ENCODE measurements around the gene COLEC11.

DNA sequence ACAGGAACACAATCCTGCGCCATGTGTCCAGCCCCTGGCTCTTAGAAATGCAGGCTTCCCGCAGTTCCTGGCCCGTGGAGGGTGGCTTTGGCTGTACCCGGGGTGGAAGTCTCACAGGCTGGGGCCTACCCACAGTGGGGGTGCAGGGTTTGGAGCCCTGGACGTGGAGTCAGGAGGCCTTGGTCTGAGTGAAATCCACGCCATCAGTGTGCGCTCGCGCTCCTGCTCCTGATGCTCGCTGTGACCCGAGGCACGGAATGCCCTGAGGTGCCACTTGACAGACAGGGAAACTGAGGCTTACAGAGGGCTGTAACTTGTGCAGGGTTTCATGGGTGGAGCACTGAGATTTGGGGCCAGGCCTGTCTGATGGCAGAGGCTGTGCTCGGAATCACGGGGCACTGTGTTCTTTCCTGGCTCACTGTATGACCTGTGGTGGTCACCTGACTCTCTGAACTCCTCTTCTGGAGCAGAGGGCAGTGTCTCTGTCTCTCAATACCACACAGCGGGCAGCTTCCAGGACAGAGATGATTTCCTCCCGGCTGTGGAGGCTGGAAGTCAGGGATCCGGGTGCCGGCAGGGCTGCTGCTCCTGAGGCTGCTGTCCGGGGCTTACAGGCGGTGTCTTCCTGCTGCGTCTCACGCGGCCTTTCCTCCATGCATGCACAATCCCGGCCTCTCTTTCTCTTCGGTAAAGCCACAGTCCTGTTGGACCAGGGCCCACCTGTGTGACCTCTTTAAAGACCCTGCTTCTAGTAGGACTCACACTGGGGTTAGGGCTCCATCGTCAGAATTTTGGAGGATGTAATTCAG, 37.1 kb downstream of the COLEC11 start:
- TF ChIP-seq, protein P1, sequence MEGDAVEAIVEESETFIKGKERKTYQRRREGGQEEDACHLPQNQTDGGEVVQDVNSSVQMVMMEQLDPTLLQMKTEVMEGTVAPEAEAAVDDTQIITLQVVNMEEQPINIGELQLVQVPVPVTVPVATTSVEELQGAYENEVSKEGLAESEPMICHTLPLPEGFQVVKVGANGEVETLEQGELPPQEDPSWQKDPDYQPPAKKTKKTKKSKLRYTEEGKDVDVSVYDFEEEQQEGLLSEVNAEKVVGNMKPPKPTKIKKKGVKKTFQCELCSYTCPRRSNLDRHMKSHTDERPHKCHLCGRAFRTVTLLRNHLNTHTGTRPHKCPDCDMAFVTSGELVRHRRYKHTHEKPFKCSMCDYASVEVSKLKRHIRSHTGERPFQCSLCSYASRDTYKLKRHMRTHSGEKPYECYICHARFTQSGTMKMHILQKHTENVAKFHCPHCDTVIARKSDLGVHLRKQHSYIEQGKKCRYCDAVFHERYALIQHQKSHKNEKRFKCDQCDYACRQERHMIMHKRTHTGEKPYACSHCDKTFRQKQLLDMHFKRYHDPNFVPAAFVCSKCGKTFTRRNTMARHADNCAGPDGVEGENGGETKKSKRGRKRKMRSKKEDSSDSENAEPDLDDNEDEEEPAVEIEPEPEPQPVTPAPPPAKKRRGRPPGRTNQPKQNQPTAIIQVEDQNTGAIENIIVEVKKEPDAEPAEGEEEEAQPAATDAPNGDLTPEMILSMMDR (IDR thresholded peaks at IDR 0.05), result no peak
- TF ChIP-seq POLR2A (IDR thresholded peaks at IDR 0.05) (no peak), POLR2AphosphoS5 (IDR thresholded peaks at IDR 0.05; ENCODE audit: insufficient read depth in 1 of 2, low read depth in 1 of 2) (no peak)
